ENCODE measurements around the gene PATJ. TPM values are rescaled to one million over a fixed set of nuclear protein-coding genes. Genes with fewer than 3 reads are reported as not detected.
"Not testable (repeated sequence)": the region's sequence is repeated elsewhere in the genome, so short reads cannot be mapped to it uniquely, and the experiment has no call there.

Gene PATJ
- total RNA-seq, 1 donor from 2014 or later = 71.2 TPM

DNA sequence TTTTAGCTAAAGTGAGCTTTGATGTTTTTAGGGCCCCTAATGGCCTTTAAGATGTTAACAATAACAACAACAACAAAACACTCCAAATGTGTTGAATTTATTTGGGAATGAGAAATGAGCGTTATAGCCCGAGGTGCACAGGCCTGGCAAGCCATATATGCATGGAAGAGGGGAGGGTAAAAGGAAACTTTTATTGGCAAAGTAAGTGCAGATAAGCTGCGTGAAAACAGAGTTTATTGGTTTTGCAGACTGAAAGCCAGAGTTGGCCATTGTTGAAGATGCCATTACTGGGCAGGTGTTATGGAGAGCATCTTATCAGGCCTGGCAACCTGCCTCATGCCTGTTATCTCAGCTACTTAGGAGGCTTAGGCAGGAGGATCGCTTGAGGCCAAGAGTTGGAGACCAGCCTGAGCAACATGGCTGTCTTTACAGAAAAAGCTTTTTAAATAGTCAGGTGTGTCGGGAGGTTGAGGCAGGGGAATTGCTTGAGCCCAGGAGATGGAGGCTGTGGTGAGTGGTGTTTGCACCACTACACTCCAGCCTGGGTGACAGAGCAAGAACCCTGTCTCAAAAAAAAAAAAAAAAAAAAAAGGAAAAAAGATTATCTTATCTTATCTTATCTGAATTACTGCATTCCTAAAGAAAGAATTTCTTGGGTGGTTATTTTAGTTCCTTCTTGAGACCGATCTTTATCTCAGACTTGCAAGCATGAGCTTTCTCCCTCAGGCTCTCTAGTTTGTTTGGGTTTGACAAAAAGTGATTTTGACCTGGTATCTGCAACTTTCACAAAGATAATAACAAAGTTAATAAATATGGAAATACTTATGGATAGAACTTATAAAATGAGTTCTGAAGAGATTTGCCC lies 1.7 kb downstream of the PATJ start:
- intact Hi-C loops (cut with DNase I) = loop anchor here (1.0 to 5.0 kb wide), 2 partner anchors 19 to 697 kb away; partner anchors contain the start of gene TM2D1
- no peak for DNase-seq (ENCODE audit: low spot score)

DNA sequence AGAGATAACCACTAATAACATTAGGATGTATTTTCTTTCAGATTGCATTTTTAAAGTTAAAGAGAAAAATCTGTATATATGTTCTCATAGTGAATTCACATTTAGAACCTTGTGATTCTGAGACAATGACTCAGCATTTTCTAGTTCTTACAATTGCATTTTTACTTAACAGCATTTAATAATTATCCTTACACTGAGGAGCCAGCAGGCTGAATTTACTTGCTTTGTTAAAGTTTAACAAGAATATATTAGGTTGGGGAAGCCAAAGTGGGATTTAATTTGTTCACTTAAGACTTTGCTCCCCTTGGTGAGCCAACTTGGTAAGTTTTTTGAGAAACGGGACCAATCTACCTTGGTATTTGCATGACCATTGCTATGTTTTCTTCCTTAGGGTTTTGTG lies 4.5 kb downstream of the PATJ start:
- intact Hi-C loops (cut with DNase I) = no loop called here
- no peak for DNase-seq (ENCODE audit: low spot score)

DNA sequence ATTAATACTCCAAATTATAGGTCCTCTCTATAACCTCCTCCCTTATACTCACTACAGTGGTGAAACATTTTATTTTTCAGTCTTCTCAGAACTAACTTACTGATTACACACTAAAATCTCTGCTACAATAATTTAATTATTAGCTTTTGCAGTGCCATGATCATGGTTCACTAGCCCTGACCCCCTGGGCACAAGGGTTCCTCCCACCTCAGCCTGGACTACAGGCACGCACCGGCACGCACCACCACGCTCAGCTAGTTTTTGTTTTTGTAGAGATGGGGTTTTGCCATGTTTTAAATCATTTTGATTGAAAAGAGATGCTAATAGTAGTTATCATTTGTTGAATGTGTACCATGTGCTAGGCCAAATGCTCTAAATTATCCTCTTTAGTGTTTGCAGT lies 6.3 kb downstream of the PATJ start:
- intact Hi-C loops (cut with DNase I) = no loop called here
- no peak for DNase-seq (ENCODE audit: low spot score)

DNA sequence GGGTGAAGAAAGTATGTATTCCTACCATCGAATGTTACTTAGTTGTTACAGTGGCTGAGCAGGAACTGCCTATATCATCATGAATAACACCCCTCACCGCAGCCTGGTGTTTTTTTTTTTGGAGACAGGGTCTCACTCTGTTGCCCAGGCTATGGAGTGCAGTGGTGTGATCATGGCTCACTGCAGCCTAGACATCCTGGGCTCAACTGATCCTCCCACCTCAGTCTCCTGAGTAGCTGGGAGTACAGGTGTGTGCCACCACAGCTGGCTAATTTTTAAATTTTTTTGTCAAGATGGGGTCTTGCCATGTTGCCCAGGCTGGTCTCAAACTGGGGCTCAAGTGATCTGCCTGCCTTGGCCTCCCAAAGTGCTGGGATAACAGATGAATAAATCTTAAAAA lies 7.3 kb downstream of the PATJ start:
- DNase-seq (ENCODE audit: low spot score) = no peak
- intact Hi-C loops (cut with DNase I) = no loop called here

DNA sequence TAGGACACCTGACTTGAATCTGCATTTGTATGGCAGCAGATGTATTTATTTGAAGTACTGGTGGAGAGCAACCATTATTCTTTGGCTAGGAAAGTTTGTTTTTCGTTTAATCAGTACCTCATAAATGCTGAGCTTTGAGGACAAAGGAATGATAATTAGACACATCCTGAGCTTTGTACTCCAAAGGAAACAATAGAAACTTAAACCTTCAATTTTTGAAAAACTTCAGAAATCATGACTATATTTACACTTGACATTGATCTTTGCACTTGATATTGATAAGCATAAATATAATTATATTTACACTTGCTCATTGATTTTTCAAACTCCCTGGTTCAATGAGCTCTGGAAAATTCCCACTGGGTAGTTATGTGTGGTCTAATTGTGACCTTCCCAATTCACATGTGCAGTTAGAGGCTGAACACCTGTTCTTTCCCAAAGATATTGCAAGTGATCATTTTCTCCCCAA lies 10.7 kb downstream of the PATJ start:
- intact Hi-C loops (cut with DNase I) = no loop called here
- no peak for DNase-seq (ENCODE audit: low spot score)

DNA sequence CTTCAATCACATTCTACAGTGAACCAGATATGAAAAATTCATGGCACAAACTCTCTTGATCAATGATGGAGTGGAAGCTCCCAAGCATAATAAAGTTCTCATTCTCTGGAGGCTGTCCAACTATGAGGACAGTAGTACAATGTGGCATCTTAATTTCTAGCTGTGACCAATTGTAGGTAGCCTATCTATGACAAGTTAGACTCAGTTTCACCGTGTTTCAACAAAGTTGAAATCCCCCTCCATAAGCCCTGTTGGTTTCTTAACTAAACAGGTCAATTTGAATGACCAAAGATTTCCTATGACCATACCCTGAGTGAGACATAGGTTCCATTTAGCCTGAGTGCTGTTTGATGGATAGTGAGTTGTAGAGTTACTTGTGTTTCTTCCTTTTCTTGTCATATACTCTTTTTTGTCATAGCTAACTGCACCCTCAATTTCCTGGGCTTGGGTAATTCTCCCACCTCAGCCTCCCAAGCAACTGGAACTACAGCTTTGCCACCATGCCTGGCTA lies 11.8 kb downstream of the PATJ start:
- no peak for DNase-seq (ENCODE audit: low spot score)
- intact Hi-C loops (cut with DNase I) = no loop called here

DNA sequence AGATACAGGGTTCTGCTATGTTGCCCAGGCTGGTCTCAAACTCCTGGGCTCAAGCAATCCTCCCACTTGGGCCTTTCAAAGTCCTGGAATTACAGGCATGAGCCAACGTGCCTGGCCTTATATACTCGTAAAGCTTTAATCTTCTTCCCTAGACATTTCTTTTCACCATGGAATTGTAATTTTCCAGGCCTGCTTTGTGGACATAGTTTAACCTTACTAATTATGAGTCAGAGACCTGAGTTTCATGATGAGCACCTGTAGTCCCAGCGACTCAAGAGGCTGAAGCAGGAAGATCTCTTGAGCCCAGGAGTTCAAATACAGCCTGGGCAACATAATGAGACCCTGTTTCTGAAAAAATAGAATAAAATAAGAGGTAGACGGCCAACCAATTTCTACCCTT lies 12.3 kb downstream of the PATJ start:
- no peak for DNase-seq (ENCODE audit: low spot score)
- intact Hi-C loops (cut with DNase I) = no loop called here

DNA sequence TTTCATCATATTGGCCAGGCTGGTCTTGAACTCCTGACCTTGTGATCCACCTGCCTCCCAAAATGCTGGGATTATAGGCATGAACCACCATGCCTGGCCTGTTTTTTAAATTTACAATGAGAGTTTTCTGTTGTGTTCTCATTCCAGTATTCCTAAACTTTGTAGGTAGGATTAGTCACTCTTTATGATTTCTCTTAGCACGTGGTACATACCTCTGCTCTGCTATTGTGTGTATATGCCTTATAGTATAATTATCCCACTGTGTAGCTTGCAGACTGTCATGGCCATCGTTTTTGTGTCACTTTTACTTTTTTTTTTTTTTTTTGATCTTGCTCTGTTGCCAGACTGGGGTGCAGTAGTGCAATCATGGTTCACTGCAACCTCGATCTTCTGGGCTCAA lies 14.5 kb downstream of the PATJ start:
- intact Hi-C loops (cut with DNase I) = no loop called here
- DNase-seq (ENCODE audit: low spot score) = no peak

DNA sequence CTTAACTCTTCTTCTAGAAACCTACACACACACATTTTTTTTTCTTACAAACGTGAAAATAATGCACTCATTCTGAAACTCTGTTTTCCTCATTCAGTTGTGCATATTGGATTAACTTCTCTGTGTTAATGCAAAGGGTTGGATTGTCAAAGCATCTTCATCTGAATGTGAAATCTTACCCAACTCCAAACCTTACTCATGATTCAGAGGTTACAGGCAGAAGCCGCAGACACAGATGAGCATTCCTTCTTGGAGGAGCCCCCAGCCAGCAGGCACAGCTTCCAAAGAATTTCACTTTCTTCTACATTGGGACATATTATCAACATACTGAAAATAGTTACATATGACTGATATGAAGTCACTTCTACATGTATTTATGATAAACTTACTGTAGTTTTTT lies 15.7 kb downstream of the PATJ start:
- intact Hi-C loops (cut with DNase I) = no loop called here

DNA sequence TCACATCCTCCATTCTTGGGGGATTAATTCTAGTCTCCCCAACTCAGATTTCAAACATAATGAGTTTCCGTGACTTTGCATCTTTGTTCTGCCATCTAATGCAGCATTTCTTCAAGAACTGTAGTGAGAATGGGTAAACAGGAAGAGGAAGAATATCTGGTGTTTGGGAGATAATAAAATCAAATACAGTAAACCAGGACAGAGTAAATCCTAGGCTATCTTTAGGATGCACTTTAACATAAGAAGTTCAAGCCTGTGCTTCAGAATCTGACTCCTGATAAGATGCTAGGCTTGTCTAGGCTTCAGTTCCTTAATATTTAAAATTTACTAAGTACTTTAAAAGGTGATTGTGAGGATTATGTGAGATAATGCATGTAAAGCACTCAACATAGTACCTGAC lies 27.9 kb downstream of the PATJ start:
- intact Hi-C loops (cut with DNase I) = no loop called here
- DNase-seq (ENCODE audit: low spot score) = no peak

More for the DNA sequence above, 15.7 kb downstream of the PATJ start:
- DNase-seq (ENCODE audit: low spot score) = no peak

DNA sequence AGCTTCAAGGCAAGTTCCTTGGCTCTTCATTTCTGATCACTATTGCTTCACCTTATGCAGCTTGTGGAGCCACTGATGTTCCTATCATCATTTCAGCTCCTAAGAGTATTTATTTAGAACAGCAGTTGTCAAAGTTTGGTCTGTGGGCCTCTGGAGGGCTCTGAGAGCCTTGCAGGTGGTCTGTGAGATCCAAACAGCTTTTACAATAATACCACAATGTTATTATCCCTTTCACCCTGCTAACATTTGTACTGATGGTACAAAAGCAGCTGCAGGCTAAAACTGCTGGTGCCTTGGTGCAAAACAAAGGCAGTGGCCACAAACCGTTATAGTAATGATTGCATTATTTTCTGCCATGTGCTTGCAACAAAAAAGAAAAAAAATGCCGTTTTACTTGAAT lies 33.8 kb downstream of the PATJ start:
- DNase-seq (ENCODE audit: low spot score) = no peak
- intact Hi-C loops (cut with DNase I) = no loop called here

DNA sequence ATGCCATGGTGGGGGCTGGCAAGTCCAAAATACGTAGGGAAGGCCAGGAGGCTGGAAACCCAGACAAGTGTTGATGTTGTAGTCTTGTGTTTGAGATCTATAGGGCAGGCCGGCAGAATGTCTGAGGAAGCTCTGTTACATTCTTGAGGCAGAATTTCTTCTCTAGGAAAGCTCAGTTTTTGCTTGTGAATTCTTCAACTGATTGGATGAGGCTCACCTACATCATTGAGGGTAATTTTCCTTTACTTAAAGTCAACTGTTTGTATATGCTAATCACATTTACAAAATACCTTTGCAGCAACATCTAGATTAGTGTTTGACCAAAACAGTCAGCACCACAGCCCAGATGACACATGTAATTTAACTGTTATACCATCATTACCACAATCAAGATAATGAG lies 37.0 kb downstream of the PATJ start:
- intact Hi-C loops (cut with DNase I) = no loop called here
- DNase-seq (ENCODE audit: low spot score) = no peak

DNA sequence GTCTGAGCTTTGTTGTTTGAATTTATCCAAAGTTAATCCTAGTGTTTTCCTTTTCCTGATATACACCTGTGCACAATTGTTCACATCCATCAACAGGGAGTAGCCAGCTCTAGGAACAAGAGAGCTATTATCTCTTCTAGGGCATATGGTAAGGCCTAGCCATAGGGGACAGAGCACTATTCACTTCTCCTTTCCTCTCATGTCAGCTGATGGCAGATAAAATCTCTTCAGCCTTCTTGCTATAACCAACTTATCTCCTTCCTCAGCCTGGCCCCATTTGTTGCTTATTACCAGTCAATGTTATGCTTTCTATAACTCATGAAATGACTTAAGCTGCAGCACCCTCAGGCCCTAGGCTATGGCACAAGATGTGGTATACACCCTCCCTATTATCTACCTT lies 38.9 kb downstream of the PATJ start:
- intact Hi-C loops (cut with DNase I) = no loop called here
- DNase-seq (ENCODE audit: low spot score) = no peak

DNA sequence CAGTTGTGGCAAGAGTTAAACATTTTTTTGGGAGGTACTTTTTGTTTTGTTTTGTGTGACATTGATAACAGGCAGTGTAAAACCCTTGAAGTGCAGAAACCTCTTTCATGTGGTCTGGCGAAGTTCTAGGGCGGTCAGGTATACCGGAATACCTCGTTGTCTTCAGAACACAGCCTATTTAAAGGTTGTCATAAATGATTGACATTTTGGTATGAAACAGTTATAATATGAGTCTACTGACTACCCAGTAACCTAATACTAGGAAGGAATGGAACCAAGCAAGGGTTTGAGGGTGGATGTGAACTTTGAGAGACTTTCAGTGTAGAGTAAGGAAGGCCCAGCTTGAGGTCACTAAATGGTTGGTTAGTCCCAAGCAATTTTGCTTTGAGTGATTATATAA lies 40.5 kb downstream of the PATJ start:
- DNase-seq (ENCODE audit: low spot score) = no peak
- intact Hi-C loops (cut with DNase I) = no loop called here

DNA sequence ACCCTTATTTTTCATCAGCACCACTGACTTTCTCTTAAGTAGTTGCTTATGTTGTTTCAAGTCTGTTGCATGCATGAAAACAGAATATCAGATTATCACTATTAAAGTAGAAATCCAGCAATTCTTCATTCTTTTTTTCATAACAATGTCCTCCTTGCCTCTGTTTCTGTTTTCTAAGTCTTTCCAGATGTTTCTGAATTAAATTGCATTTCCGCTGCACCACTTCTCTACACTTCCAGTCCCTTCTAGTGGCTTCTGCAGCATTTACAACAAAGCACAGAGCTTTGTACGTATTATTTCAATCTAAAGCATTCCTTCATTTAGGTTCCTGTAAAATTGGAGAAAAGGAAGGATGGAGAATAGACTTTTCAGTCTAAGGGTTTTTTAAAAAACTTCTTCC lies 42.4 kb downstream of the PATJ start:
- DNase-seq (ENCODE audit: low spot score) = no peak
- intact Hi-C loops (cut with DNase I) = no loop called here

DNA sequence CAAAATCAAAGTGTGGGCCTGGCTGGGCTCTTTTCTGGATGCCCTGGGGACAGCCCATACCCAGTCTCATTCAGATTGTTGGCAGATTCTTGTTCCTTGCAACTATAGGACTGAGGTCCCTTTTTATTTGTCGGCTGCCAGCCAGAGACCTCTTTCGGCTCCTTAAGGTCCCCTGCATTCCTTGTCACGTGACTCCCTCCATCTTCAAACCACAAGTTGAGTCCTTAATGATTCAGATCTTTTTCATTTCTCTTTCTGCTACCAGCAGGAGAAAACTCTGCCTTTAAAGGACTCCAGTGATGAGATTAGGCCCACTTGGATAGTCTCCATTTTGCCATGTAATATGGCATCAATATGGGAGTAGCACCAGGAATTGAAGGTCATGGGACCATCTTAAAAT lies 48.6 kb downstream of the PATJ start:
- no peak for DNase-seq (ENCODE audit: low spot score)
- intact Hi-C loops (cut with DNase I) = no loop called here

DNA sequence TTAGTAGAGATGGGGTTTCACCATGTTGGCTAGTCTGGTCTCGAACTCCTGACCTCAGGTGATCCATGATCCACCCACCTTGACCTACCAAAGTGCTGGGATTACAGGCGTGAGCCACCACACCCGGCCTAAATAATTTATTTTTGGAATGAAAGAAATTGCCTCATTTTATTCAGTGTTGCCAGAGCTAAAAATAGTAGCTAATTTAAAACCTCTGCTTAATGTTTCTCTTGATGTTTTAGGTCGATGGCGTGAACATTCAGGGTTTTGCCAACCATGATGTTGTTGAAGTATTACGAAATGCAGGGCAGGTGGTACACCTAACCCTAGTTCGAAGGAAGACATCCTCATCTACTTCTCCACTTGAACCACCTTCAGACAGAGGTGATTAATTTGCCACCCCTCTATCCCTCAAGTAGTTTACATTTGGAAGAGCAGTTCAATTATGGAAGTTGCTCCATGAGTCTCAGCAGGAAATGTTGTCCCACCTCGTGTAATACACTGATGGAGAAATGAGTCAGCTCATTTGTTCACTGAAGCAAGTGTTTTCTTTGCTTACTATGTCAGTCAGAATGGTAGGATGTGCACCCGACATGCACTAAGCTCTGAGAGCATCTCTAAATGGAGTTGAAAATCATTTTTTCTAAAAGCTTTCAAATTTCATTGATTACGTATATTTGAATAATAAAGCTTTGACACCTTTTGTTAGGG lies 54.9 kb downstream of the PATJ start:
- intact Hi-C loops (cut with DNase I) = no loop called here
- DNase-seq (ENCODE audit: low spot score) = no peak

DNA sequence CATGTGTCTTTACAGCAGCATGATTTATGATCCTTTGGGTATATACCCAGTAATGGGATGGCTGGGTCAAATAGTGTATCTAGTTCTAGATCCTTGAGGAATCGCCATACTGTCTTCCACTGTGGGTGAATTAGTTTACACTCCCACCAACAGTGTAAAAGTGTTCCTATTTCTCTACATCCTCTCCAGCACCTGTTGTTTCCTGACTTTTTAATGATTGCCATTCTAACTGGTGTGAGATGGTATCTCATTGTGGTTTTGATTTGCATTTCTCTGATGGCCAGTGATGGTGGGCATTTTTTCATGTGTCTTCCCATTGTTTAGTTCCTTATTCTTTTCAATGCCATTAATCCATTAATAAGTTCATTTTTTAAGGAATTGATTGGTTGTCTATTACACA lies 58.8 kb downstream of the PATJ start:
- intact Hi-C loops (cut with DNase I); DNase-seq (ENCODE audit: low spot score): not testable (repeated sequence)

DNA sequence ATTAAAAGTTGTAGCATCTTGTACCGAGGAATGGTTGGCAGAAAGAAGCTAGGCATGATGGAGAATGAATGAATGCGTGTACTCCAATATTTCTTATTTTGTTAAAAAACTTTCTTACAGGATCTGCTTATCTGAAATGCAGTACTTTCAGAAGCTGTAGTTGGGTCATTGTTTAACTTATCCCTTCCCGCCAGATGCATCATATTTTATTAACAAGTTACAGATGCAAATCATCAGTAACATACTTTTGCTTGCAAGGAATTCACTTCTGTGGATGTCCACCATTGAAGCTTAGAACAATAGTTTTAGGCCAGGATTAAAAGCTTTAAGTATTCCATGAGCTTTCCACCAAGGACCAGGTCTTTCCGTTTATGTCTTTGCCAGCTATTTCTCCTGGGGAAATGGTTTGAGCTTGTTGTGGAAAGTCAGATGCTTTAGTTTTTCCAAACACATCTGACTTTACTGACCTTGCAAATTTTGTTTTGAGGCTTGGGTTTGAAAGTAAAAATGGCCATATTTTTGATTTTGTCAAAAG lies 65.4 kb downstream of the PATJ start:
- intact Hi-C loops (cut with DNase I) = no loop called here

DNA sequence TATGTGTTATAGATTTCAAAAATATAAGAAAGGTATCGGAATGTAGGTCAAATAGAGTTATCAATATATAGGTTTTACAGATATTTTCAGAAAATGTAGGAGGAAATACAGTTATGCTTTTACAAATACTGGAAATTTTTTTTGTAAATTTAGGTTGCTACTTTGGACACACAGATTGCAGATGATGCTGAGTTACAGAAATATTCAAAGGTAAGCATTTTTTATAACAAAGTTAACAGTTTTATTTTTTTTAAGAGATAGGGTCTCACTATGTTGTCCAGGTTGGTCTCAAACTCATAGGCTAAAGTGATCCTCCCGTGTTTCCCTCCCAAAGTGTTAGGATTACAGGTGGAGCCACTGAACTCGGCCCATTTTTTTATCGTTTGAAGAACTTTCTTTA lies 66.0 kb downstream of the PATJ start:
- no peak for DNase-seq (ENCODE audit: low spot score)
- intact Hi-C loops (cut with DNase I) = no loop called here

More for the DNA sequence above, 65.4 kb downstream of the PATJ start:
- DNase-seq (ENCODE audit: low spot score) = no peak

DNA sequence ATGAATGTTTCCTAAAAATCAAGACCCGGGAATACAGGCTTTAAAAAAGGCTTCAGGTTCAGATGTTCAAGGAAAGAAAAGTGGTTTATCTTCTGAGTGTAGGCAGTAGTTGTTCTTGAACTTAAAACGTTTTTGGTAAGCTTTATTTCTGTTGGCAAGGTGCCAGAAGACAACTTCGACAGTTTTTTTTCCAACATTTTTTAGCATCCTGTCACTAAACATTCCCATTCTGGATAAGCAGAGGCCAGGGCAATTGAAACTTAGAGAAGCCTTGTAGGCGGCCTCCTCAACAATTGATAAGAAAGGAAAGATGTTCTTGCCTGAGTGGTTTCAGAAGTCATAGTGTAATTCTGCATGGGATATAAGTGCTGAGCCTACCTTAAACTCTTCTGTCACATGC lies 66.7 kb downstream of the PATJ start:
- DNase-seq (ENCODE audit: low spot score) = no peak
- intact Hi-C loops (cut with DNase I) = no loop called here
